ENCODE results near the gene RAD51C.

- no peak for TF ChIP-seq CTCF (IDR thresholded peaks at IDR 0.05; ENCODE audit: low read length)
- TF ChIP-seq EZH2 (IDR thresholded peaks at IDR 0.05; ENCODE audit: borderline replicate concordance, low read length), result no peak
Measured at GRCh38 chr17:58722696-58723095, 30.3 kb downstream of the RAD51C start.

Data from OCI-LY1 (cell line).